ENCODE data around the gene NUTM2F. TPM values are rescaled to one million over a fixed set of nuclear protein-coding genes. Genes with fewer than 3 reads are reported as not detected.

NUTM2F gene
- total and polyA plus RNA-seq, 2 experiments from 2014 or later = 0.87 to 0.89 TPM

- 77% methylated on average over 9 of the region's 9 CpGs for WGBS (ENCODE audit: low lambda C conversion rate, missing lambda C conversion rate)
- TF ChIP-seq EZH2phosphoT487 (IDR thresholded peaks at IDR 0.05; ENCODE audit: low read depth, severe bottlenecking, unreplicated experiment) (no peak), CTCF (IDR thresholded peaks at IDR 0.05; ENCODE audit: poor library complexity) (no peak), EZH2 (IDR thresholded peaks at IDR 0.05; ENCODE audit: borderline replicate concordance) (no peak)
- no peaks in the 10 kb centered on the region for H3K27me3 ChIP-seq
Observed at GRCh38 chr9:94298949-94299599, 29.4 kb downstream of the NUTM2F start.

GRCh38 chr9:94289691-94290090 lies 38.8 kb downstream of the NUTM2F start:
- H3K27me3 ChIP-seq = no peaks in the 10 kb centered on the region
- no peaks in the 10 kb centered on the region for H3K36me3 ChIP-seq (replicated peaks; ENCODE audit: insufficient read depth, low read depth)
- H3K79me2 ChIP-seq = no peaks in the 10 kb centered on the region
- 100% methylated on average over 2 of the region's 2 CpGs for WGBS (ENCODE audit: low lambda C conversion rate, missing lambda C conversion rate)
- no peaks in the 10 kb centered on the region for H4K20me1 ChIP-seq (ENCODE audit: insufficient read depth, poor library complexity, severe bottlenecking)
- no peak overlapping the region for H3K4me2 ChIP-seq
- H3K9me2 ChIP-seq (replicated peaks; ENCODE audit: insufficient read depth) = no peaks in the 10 kb centered on the region
- no peak for TF ChIP-seq EZH2 (IDR thresholded peaks at IDR 0.05; ENCODE audit: borderline replicate concordance)
- TF ChIP-seq EZH2phosphoT487 (IDR thresholded peaks at IDR 0.05; ENCODE audit: low read depth, severe bottlenecking, unreplicated experiment) = no peak
- TF ChIP-seq CTCF (IDR thresholded peaks at IDR 0.05; ENCODE audit: poor library complexity) = no peak
- no peak overlapping the region for H3K4me3 ChIP-seq
- H3K9me3 ChIP-seq (ENCODE audit: low read depth) = no peaks in the 10 kb centered on the region
- H3K27ac ChIP-seq = no peak overlapping the region
- no peak overlapping the region for H2AFZ ChIP-seq
- no peaks in the 10 kb centered on the region for H3K4me1 ChIP-seq (ENCODE audit: insufficient read depth)
- no peak for DNase-seq (ENCODE audit: low spot score)

More at GRCh38 chr9:94298949-94299599, 29.4 kb downstream of the NUTM2F start:
- H3K4me2 ChIP-seq = no peak overlapping the region
- no peak overlapping the region for H3K4me3 ChIP-seq
- no peak overlapping the region for H3K27ac ChIP-seq
- no peak overlapping the region for H2AFZ ChIP-seq
- no peak for DNase-seq (ENCODE audit: low spot score)
- no peaks in the 10 kb centered on the region for H3K4me1 ChIP-seq (ENCODE audit: insufficient read depth)
- no peaks in the 10 kb centered on the region for H3K79me2 ChIP-seq
- no peaks in the 10 kb centered on the region for H3K9me3 ChIP-seq (ENCODE audit: low read depth)
- H3K9me2 ChIP-seq (replicated peaks; ENCODE audit: insufficient read depth) = no peaks in the 10 kb centered on the region
- H4K20me1 ChIP-seq (ENCODE audit: insufficient read depth, poor library complexity, severe bottlenecking) = no peaks in the 10 kb centered on the region
- no peaks in the 10 kb centered on the region for H3K36me3 ChIP-seq (replicated peaks; ENCODE audit: insufficient read depth, low read depth)

DNA sequence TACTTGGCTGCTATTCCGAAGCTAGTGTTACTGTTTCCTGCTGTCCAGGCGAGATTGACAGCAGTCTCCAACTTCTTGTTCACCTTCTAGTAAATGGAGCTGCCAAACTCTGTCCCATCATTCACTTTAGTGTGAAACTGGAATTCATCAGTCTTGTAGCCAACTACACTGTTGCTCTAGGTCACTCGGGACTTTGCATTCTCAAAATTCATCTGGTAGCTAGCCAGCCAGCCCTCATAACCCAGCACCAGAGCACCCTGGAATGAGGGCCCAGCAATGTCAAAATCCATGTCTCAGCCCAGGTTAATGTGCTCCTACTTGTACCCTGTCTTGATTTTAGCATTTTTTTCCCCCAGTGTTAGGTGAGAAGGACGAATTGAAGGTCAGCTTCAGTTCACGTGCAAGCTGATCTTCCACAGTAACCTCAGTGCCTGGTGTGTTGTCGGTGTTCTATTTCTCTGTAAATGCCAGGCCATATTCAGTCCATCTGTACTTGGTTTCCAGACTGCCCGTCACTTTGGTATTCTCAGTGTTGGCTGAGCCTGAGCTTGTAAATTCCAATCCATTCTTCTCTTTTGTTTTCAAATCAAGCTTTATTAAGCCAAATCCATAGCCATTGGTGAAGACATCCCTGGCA lies 40.4 kb downstream of the NUTM2F start:
- Histone ChIP-seq H3K27me3 (no peaks in the 10 kb centered on the region), H3K4me2 (no peak overlapping the region), H3K4me1 (ENCODE audit: insufficient read depth) (no peaks in the 10 kb centered on the region), H3K9me2 (replicated peaks; ENCODE audit: insufficient read depth) (no peaks in the 10 kb centered on the region), H4K20me1 (ENCODE audit: insufficient read depth, poor library complexity, severe bottlenecking) (no peaks in the 10 kb centered on the region), H2AFZ (no peak overlapping the region), H3K27ac (no peak overlapping the region), H3K4me3 (no peak overlapping the region), H3K79me2 (no peaks in the 10 kb centered on the region), H3K36me3 (replicated peaks; ENCODE audit: insufficient read depth, low read depth) (no peaks in the 10 kb centered on the region), H3K9me3 (ENCODE audit: low read depth) (no peaks in the 10 kb centered on the region)
- TF ChIP-seq CTCF (IDR thresholded peaks at IDR 0.05; ENCODE audit: poor library complexity) (no peak), EZH2phosphoT487 (IDR thresholded peaks at IDR 0.05; ENCODE audit: low read depth, severe bottlenecking, unreplicated experiment) (no peak), EZH2 (IDR thresholded peaks at IDR 0.05; ENCODE audit: borderline replicate concordance) (no peak)
- 65% methylated on average over 7 of the region's 7 CpGs for WGBS (ENCODE audit: low lambda C conversion rate, missing lambda C conversion rate)
- no peak for DNase-seq (ENCODE audit: low spot score)

Data from hepatocyte (in vitro differentiated cells).